Measurements from ENCODE around the gene ARHGAP26.

ARHGAP26 gene

DNA sequence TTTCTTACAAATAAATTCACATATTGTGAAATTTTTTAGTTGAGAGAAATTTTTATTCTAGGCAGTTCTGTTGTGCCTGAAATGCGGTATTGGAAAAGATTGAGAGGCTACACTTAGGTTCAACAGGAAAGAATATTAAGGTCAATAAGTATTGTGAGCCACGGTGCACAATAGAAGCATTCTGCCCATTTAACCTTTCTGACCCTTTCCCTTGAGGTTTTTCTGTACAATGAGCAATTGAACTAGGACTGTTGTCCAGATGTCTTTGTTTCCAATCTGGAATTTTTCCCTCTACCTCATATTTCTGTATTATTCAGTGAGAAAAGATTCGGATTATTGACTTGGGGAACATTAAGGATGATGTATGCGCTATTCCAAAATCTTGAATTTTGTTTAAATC, 428.2 kb downstream of the ARHGAP26 start:
- TF ChIP-seq POLR2AphosphoS5 (IDR thresholded peaks at IDR 0.05; ENCODE audit: low read depth, low read length): no peak
- no peak for TF ChIP-seq SIN3A (IDR thresholded peaks at IDR 0.05; ENCODE audit: borderline replicate concordance, insufficient read depth, low read length)
- no peak for TF ChIP-seq TAF1 (IDR thresholded peaks at IDR 0.05; ENCODE audit: borderline replicate concordance, insufficient read depth, low read length)
- TF ChIP-seq FOXP2 (optimal IDR thresholded peaks at IDR 0.05; ENCODE audit: borderline replicate concordance, extremely low read depth, extremely low read length, insufficient read depth): no peak
- no peak for TF ChIP-seq REST (IDR thresholded peaks at IDR 0.05; ENCODE audit: insufficient read depth in 1 of 2, low read depth in 2 of 2, low read length in 2 of 2)

DNA sequence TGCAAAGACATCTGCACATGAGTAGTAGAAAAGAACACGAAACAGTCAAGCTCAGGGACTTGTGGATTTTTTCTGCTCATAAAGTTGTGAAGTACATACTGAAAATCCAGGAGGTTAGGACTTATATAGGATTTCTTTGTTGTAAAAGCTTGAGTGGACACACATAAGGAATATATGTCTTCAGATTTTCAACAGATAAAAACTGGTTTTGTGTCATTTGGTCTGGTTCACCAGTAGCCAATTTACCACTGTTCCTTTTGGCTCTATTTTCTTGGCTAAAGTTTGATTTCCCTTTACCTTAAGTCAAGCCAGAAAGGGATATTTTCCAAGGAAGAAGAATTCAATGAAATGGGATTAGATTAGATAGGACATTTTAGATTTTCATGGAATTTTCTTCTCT, 429.0 kb downstream of the ARHGAP26 start:
- no peak for TF ChIP-seq SIN3A (IDR thresholded peaks at IDR 0.05; ENCODE audit: borderline replicate concordance, insufficient read depth, low read length)
- no peak for TF ChIP-seq TAF1 (IDR thresholded peaks at IDR 0.05; ENCODE audit: borderline replicate concordance, insufficient read depth, low read length)
- no peak for TF ChIP-seq FOXP2 (optimal IDR thresholded peaks at IDR 0.05; ENCODE audit: borderline replicate concordance, extremely low read depth, extremely low read length, insufficient read depth)
- no peak for TF ChIP-seq POLR2AphosphoS5 (IDR thresholded peaks at IDR 0.05; ENCODE audit: low read depth, low read length)
- TF ChIP-seq REST (IDR thresholded peaks at IDR 0.05; ENCODE audit: insufficient read depth in 1 of 2, low read depth in 2 of 2, low read length in 2 of 2): no peak

GRCh38 chr5:143199843-143200242, 429.7 kb downstream of the ARHGAP26 start:
- no peak for TF ChIP-seq TAF1 (IDR thresholded peaks at IDR 0.05; ENCODE audit: borderline replicate concordance, insufficient read depth, low read length)
- TF ChIP-seq REST (IDR thresholded peaks at IDR 0.05; ENCODE audit: insufficient read depth in 1 of 2, low read depth in 2 of 2, low read length in 2 of 2): no peak
- no peak for TF ChIP-seq POLR2AphosphoS5 (IDR thresholded peaks at IDR 0.05; ENCODE audit: low read depth, low read length)
- TF ChIP-seq FOXP2 (optimal IDR thresholded peaks at IDR 0.05; ENCODE audit: borderline replicate concordance, extremely low read depth, extremely low read length, insufficient read depth): no peak
- TF ChIP-seq SIN3A (IDR thresholded peaks at IDR 0.05; ENCODE audit: borderline replicate concordance, insufficient read depth, low read length): no peak

- TF ChIP-seq SIN3A (IDR thresholded peaks at IDR 0.05; ENCODE audit: borderline replicate concordance, insufficient read depth, low read length) (no peak), FOXP2 (optimal IDR thresholded peaks at IDR 0.05; ENCODE audit: borderline replicate concordance, extremely low read depth, extremely low read length, insufficient read depth) (no peak), POLR2AphosphoS5 (IDR thresholded peaks at IDR 0.05; ENCODE audit: low read depth, low read length) (no peak), REST (IDR thresholded peaks at IDR 0.05; ENCODE audit: insufficient read depth in 1 of 2, low read depth in 2 of 2, low read length in 2 of 2) (no peak), TAF1 (IDR thresholded peaks at IDR 0.05; ENCODE audit: borderline replicate concordance, insufficient read depth, low read length) (no peak)
These were observed 430.7 kb downstream of the ARHGAP26 start for GRCh38 chr5:143200781-143201398.

Measured in PFSK-1 (cell line).